Breast epithelium (tissue), 4 donors: ENCODE measurements around the gene RABGAP1L. TPM values are rescaled to one million over a fixed set of nuclear protein-coding genes. Genes with fewer than 3 reads are reported as not detected.
"Not testable (repeated sequence)": the region's sequence is repeated elsewhere in the genome, so short reads cannot be mapped to it uniquely, and the experiment has no call there.

Source experiments
- DNase-seq, 2 donors: peaks; one replicate each; pipeline ENCODE4 v3.0.0-alpha.2; 2019; ENCODE audit warnings: low spot score in 2 of 2
- H3K27ac ChIP-seq, 2 donors: fragments of 200-600 bp; sonication (generic) in 1 of 2; one replicate each; pipeline ENCODE4 v1.5.1; 2016 to 2019; ENCODE audit warnings: mild to moderate bottlenecking in 1 of 2
- H3K27me3 ChIP-seq, 2 donors: fragments of 200-600 bp; sonication (generic) in 1 of 2; one replicate each; pipeline versions ENCODE4 v1.5.1 to v1.6.0; 2017 to 2019; ENCODE audit warnings: control low read depth in 1 of 2, mild to moderate bottlenecking in 1 of 2
- H3K36me3 ChIP-seq: fragments of 200-600 bp; one replicate; pipeline ENCODE4 v1.5.1; 2019
- H3K4me1 ChIP-seq, 2 donors: fragments of 200-600 bp; sonication (generic); one replicate each; pipeline ENCODE4 v1.5.1; 2016 to 2019; ENCODE audit warnings: control low read depth in 1 of 2
- H3K4me3 ChIP-seq, 3 donors: fragments of 200-600 bp; sonication (generic); 1 replicate in 2 of 3; 2 replicates in 1 of 3; pipeline ENCODE4 v1.5.1; 2016 to 2019; ENCODE audit warnings: mild to moderate bottlenecking in 3 of 3, moderate library complexity in 2 of 3
- H3K9me3 ChIP-seq, 2 donors: fragments of 200-600 bp; sonication (generic) in 1 of 2; one replicate each; pipeline ENCODE4 v1.5.1; 2016 to 2019; ENCODE audit warnings: control low read depth in 1 of 2
- CTCF ChIP-seq, 3 donors: fragments of 450-650 bp; IDR thresholded peaks; one replicate each; pipeline ENCODE4 v1.5.1; 2016 to 2017; ENCODE audit warnings: antibody characterized with exemption in 3 of 3, mild to moderate bottlenecking in 3 of 3, moderate library complexity in 3 of 3
- POLR2A ChIP-seq: fragments of 450-650 bp; IDR thresholded peaks from one replicate; pipeline ENCODE4 v1.6.1; 2016; ENCODE audit warnings: antibody characterized with exemption, mild to moderate bottlenecking, moderate library complexity
- POLR2AphosphoS5 ChIP-seq, 3 donors: sonication (generic); formaldehyde crosslinking; IDR thresholded peaks; one replicate each; pipeline ENCODE4 v1.6.1; 2017; ENCODE audit warnings: antibody characterized with exemption in 3 of 3
- intact Hi-C: fragments of 100-400 bp; cut with DNase I; formaldehyde crosslinking; loops from one replicate; pipeline ENCODE4 v1.15.1; 2023; ENCODE audit warnings: low total_unique reads
- total RNA-seq, 3 donors: library from RNA; depleted of rRNA; stranded (reverse); fragments of >200 nt; gene quantifications; one replicate each; pipeline ENCODE4 v1.1.0, GENCODE V29; 2016

Gene RABGAP1L
- total RNA-seq, 3 donors from 2014 or later = 41.3 to 83.7 (median 49.5) TPM

GRCh38 chr1:174114788-174115448, 44.4 kb upstream of the RABGAP1L start:
- H3K36me3 ChIP-seq = no peaks in the 10 kb centered on the region
- intact Hi-C loops = no loop called here
- no peak for TF ChIP-seq POLR2AphosphoS5 (IDR thresholded peaks at IDR 0.05)
- TF ChIP-seq POLR2A = no peak
- peak in 2 of 3 donors; percentile 24 to 37 for TF ChIP-seq CTCF (IDR thresholded peaks at IDR 0.05)
- no peaks in the 10 kb centered on the region for H3K4me1 ChIP-seq
- no peaks in the 10 kb centered on the region for H3K9me3 ChIP-seq
- DNase-seq = no peak
- no peak overlapping the region for H3K4me3 ChIP-seq
- H3K27me3 ChIP-seq = no peaks in the 10 kb centered on the region
- H3K27ac ChIP-seq = no peak overlapping the region

GRCh38 chr1:174116042-174116441, 43.3 kb upstream of the RABGAP1L start:
- Histone ChIP-seq H3K4me1 (no peaks in the 10 kb centered on the region), H3K4me3 (no peak overlapping the region), H3K27ac (no peak overlapping the region), H3K36me3 (no peaks in the 10 kb centered on the region), H3K27me3 (no peaks in the 10 kb centered on the region), H3K9me3 (no peaks in the 10 kb centered on the region)
- no peak for DNase-seq
- TF ChIP-seq CTCF (IDR thresholded peaks at IDR 0.05) = no peak
- TF ChIP-seq POLR2A = no peak
- no peak for TF ChIP-seq POLR2AphosphoS5 (IDR thresholded peaks at IDR 0.05)
- intact Hi-C loops = no loop called here

- no peak for DNase-seq
- Histone ChIP-seq H3K4me3 (no peak overlapping the region), H3K36me3 (no peaks in the 10 kb centered on the region), H3K27ac (no peak overlapping the region), H3K9me3 (peaks cover 4 to 5% of the 10 kb centered on the region in 2 donors), H3K27me3 (no peaks in the 10 kb centered on the region), H3K4me1 (no peaks in the 10 kb centered on the region)
- TF ChIP-seq CTCF (IDR thresholded peaks at IDR 0.05) (no peak), POLR2A (no peak), POLR2AphosphoS5 (IDR thresholded peaks at IDR 0.05) (no peak)
- intact Hi-C loops = no loop called here
These were observed 40.6 kb upstream of the RABGAP1L start for GRCh38 chr1:174118751-174119150.

- H3K4me1 ChIP-seq, H3K27me3 ChIP-seq, DNase-seq: not testable (repeated sequence)
These were observed 37.0 kb upstream of the RABGAP1L start for GRCh38 chr1:174122318-174122717.

GRCh38 chr1:174123843-174124242, 35.5 kb upstream of the RABGAP1L start:
- no peaks in the 10 kb centered on the region for H3K27me3 ChIP-seq
- H3K36me3 ChIP-seq = no peaks in the 10 kb centered on the region
- no peak overlapping the region for H3K27ac ChIP-seq
- H3K4me1 ChIP-seq = no peaks in the 10 kb centered on the region
- H3K4me3 ChIP-seq = no peak overlapping the region
- intact Hi-C loops = no loop called here
- TF ChIP-seq POLR2AphosphoS5 (IDR thresholded peaks at IDR 0.05) = no peak
- TF ChIP-seq POLR2A = no peak
- no peak for DNase-seq
- peaks cover 16 to 31% of the 10 kb centered on the region in 2 donors for H3K9me3 ChIP-seq

More at GRCh38 chr1:174122318-174122717, 37.0 kb upstream of the RABGAP1L start:
- H3K4me3 ChIP-seq, H3K27ac ChIP-seq, H3K36me3 ChIP-seq, intact Hi-C loops: not testable (repeated sequence)
- H3K9me3 ChIP-seq = peaks cover 16 to 31% of the 10 kb centered on the region in 2 donors

- H3K27me3 ChIP-seq, H3K36me3 ChIP-seq, H3K27ac ChIP-seq, H3K4me3 ChIP-seq, DNase-seq, intact Hi-C loops, H3K4me1 ChIP-seq: not testable (repeated sequence)
- H3K9me3 ChIP-seq = peaks cover 21 to 31% of the 10 kb centered on the region in 2 donors
These were observed 32.1 kb upstream of the RABGAP1L start for GRCh38 chr1:174127176-174127575.
